GM19240 (cell line): Measurements from ENCODE around the gene HAND1.

Experiments used
- DNase-seq: peaks from one replicate; pipeline ENCODE4 v3.0.0; 2011; ENCODE audit warnings: low spot score; ENCODE audit not compliant: insufficient read length

Gene HAND1

GRCh38 chr5:154506049-154506715 lies 28.2 kb upstream of the HAND1 start:
- no peak for DNase-seq

GRCh38 chr5:154505567-154505966 lies 27.5 kb upstream of the HAND1 start:
- no peak for DNase-seq

- no peak for DNase-seq
These were observed 25.6 kb upstream of the HAND1 start for GRCh38 chr5:154503698-154504039.

- no peak for DNase-seq
These were observed 24.2 kb upstream of the HAND1 start for GRCh38 chr5:154502180-154502579.

- no peak for DNase-seq
These were observed 23.5 kb upstream of the HAND1 start for GRCh38 chr5:154501566-154501965.

GRCh38 chr5:154498994-154499393 lies 21.0 kb upstream of the HAND1 start:
- DNase-seq, result no peak

GRCh38 chr5:154498591-154498990 lies 20.6 kb upstream of the HAND1 start:
- DNase-seq, result no peak

GRCh38 chr5:154494036-154494435 lies 16.0 kb upstream of the HAND1 start:
- no peak for DNase-seq

GRCh38 chr5:154493274-154493673 lies 15.2 kb upstream of the HAND1 start:
- DNase-seq, result no peak

GRCh38 chr5:154491941-154492340 lies 13.9 kb upstream of the HAND1 start:
- DNase-seq, result no peak

GRCh38 chr5:154487541-154487940 lies 9.5 kb upstream of the HAND1 start:
- peak; percentile 79 for DNase-seq

- no peak for DNase-seq
These were observed 8.4 kb upstream of the HAND1 start for GRCh38 chr5:154486427-154486866.

GRCh38 chr5:154485850-154486426 lies 7.9 kb upstream of the HAND1 start:
- DNase-seq, result no peak

GRCh38 chr5:154485096-154485491 lies 7.1 kb upstream of the HAND1 start:
- no peak for DNase-seq

GRCh38 chr5:154484393-154485095 lies 6.5 kb upstream of the HAND1 start:
- DNase-seq, result no peak

GRCh38 chr5:154483654-154484392 lies 5.8 kb upstream of the HAND1 start:
- DNase-seq, result no peak

- DNase-seq, result no peak
These were observed 4.8 kb upstream of the HAND1 start for GRCh38 chr5:154482528-154483449.

- no peak for DNase-seq
These were observed 3.8 kb upstream of the HAND1 start for GRCh38 chr5:154481584-154482381.

- DNase-seq, result no peak
These were observed 2.8 kb upstream of the HAND1 start for GRCh38 chr5:154480847-154481246.
